Measurements from ENCODE around the gene PIGT. TPM values are rescaled to one million over a fixed set of nuclear protein-coding genes. Genes with fewer than 3 reads are reported as not detected.
A peak's percentile ranks its signal among the peaks of the same experiment; 100 is the strongest.

Gene PIGT
- total RNA-seq: 113 TPM
- long read RNA-seq, transcript PIGT-203 (11 exons, 1,971 nt): minor isoform, 14 of 260 reads
- long read RNA-seq, transcript PIGT-202 (12 exons, 2,245 nt): major isoform, 210 of 260 reads
- long read RNA-seq, partial matches to known transcripts: 26 of 260 reads
- long read RNA-seq, other reads (novel, unspliced or antisense): 3 of 260 reads

GRCh38 chr20:45415822-45416637 lies at the start of gene PIGT:
Gene PIGT (plus strand): TSS chr20:45416141. CDS start chr20:45416157, 16 bp downstream.
- intact Hi-C loops (cut with DNase I): no loop called here
- DNase-seq (peak; percentile 93), ATAC-seq (ENCODE audit: poor library complexity) (peak; percentile 81)

DNA sequence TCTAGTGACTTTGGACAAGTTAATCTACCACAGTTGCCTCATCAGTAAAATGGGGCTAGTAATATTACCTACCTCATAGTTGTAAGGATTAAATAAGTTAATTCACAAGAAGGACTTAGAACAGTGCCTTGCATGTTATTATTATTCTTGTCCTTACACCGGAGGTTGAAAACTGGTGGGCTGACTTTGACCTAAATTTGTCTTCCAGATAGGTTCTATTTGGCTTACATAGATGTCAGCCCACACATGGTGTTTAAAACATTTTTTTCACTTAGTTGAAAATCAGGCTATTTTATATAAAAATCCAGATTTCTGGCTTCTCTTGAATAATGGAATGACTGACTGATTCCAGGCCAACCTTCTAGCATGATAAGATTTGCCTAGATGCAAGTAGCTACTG lies 49.7 kb upstream of the PIGT start:
- no peak for ATAC-seq (ENCODE audit: poor library complexity)
- no peak for DNase-seq
- intact Hi-C loops (cut with DNase I): no loop called here

- DNase-seq (no peak), ATAC-seq (ENCODE audit: poor library complexity) (no peak)
- intact Hi-C loops (cut with DNase I): no loop called here
Observed at GRCh38 chr20:45366631-45367030, 49.3 kb upstream of the PIGT start.

DNA sequence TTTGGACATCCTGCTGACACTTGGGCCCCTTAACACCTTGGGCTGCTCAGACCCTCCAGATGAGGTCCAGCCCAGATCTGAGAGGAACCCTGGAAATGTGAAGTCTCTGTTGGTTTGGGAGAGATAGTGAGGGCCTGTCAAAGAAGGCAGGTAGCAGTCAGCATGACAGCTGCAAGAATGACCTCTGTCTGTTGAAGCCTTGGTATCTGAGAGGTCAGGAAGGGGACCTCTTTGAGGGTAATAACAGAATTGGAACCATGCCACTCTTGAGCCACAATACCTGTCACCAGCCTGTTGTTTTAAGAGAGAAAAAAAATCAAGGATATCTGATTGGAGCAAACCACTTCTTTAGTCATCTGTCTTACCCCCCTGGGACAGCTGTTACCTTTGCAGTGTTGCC lies 48.8 kb upstream of the PIGT start:
- ATAC-seq (ENCODE audit: poor library complexity) (no peak), DNase-seq (no peak)
- intact Hi-C loops (cut with DNase I): no loop called here

GRCh38 chr20:45368221-45368980 lies 47.5 kb upstream of the PIGT start:
- DNase-seq (no peak), ATAC-seq (ENCODE audit: poor library complexity) (no peak)
- intact Hi-C loops (cut with DNase I): no loop called here

DNA sequence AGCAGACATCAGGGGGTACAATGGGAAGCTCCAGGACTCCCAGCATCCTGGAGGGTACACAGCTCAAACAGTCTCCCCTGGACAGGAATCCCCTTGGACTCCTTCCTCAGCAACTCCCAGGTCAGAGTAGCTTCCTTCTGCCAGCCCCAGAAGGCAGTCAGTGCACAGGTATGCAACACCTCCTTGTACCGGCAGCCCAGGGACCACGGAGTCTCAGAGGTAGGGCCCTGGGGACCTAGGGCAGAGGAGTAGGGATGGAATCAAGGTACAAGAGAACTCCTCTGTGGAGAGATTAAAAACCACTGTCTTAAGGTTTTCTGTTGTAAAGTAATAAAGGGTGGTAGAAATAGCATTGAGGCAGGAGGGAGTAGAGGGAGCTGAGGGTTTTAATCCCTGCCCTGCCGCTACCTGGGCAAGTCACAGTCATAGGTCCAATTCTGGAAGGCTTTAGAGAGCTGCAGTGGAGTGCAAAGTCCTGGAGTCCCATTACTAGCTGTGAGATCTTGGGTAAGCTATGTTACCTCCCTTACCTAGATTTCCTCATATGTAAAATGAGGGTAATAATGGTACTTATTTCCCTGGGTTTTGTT lies 45.3 kb upstream of the PIGT start:
- ATAC-seq (ENCODE audit: poor library complexity): no peak
- DNase-seq: no peak
- intact Hi-C loops (cut with DNase I): loop anchor here (5.0 kb wide), 1 partner anchor 43 kb away; no protein-coding TSS in a partner anchor

DNA sequence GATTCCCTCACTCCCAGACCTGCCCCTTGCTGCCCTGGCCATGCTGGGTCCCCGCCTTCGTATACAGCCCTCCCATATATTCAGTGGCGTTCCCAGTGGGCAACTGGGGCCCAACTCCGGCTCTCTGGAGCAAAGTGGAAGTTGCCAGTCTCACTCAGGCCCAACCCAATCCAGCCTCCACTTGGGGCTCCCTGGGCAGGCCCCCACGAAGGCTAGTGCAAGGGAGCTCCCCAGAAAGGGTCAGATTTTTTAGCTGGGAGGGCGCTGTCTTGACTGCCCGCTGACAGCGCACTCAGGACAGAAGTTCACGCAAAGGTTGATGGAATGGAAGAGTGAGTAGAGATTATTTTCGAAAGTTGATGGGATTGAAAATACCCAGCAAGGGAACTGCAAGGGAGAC lies 43.7 kb upstream of the PIGT start:
- intact Hi-C loops (cut with DNase I): loop anchor here (5.0 kb wide), 1 partner anchor 45 kb away; no protein-coding TSS in a partner anchor
- no peak for ATAC-seq (ENCODE audit: poor library complexity)
- no peak for DNase-seq

GRCh38 chr20:45372646-45373352 lies 43.1 kb upstream of the PIGT start:
- ATAC-seq (ENCODE audit: poor library complexity) (peak; percentile 70), DNase-seq (peak; percentile 63)
- intact Hi-C loops (cut with DNase I): loop anchor here (5.0 kb wide), 1 partner anchor 45 kb away; no protein-coding TSS in a partner anchor

DNA sequence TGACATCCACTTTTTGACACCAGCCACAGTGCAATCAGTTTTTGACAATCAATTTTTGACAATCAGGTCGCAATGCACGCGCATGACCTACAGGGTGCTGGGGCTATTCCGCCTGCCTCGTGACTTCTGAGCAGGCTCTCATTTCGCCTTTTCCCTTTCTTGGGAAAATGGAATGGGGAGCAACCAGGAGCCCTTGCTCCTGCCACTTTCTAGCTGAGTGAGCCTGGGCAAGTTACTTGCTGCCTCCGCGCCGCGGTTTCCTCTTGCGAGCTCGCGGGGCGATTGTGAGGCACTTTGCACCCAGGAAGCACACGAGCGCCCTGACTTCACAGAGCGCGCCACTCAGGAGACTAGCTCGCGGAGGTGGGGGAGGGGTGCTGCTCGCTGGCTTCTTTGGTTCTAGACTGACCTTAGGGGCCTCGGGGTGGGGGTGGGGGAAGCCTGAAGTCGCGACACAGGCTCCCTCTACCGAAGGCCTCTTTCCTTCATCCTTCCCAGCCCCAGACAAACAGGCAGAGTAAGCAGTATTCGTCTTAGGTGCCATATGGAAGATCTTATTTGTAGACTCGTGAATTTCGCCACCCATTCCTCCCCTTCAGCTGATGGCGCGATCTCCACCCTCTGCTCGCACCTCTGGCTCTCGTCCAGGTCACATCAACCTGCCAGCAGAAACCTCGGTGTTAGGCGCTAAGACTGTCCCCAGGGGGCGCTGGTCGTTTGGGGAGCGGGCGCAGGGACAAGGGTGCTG lies 42.4 kb upstream of the PIGT start:
- DNase-seq: peak; percentile 92
- intact Hi-C loops (cut with DNase I): loop anchor here (2.0 to 5.0 kb wide), 2 partner anchors 46 to 63 kb away; no protein-coding TSS in a partner anchor
- peak; percentile 93 for ATAC-seq (ENCODE audit: poor library complexity)

DNA sequence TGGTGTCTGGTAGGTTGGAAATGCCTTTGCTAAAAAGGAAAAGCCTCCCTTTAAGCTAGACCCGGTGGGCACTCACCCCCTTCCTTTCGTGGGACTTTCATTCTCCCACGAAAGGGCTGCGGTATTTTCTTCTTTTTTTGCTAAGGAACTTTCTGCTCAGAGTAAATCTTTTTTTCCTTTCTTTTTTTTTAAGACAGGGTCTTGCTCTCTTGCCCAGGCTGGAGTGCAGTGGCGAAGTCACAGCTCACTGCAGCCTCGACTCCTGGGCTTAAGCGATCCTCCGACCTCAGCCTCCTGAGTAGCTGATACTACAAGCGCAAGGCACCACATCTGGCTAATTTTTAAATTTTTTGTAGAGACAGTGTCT lies 41.9 kb upstream of the PIGT start:
- DNase-seq (no peak), ATAC-seq (ENCODE audit: poor library complexity) (no peak)
- intact Hi-C loops (cut with DNase I): loop anchor here (2.0 to 5.0 kb wide), 2 partner anchors 47 to 63 kb away; no protein-coding TSS in a partner anchor

DNA sequence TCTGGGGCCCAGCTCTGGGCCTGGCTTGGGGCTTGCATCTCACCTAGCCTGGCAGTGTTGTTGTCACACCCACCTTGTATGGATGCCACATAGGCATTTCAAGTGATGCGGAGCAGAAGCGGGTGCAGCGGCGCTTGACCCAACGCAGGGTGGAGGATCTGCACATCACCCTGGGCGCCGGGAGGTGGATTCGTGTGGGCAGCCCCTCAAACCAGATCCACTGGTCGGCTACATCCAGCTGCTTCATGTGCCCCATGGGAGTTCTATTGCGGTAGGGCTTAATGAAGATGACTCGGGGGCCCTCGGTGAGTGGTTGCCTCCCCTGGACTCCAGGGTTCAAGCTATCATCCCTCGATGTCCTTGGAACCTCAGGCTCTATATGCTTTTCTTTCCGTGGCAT lies 41.0 kb upstream of the PIGT start:
- intact Hi-C loops (cut with DNase I): loop anchor here (2.0 to 5.0 kb wide), 2 partner anchors 48 to 62 kb away; no protein-coding TSS in a partner anchor
- ATAC-seq (ENCODE audit: poor library complexity) (no peak), DNase-seq (no peak)

GRCh38 chr20:45377269-45377668 lies 38.7 kb upstream of the PIGT start:
- no peak for ATAC-seq (ENCODE audit: poor library complexity)
- no peak for DNase-seq
- intact Hi-C loops (cut with DNase I): no loop called here

DNA sequence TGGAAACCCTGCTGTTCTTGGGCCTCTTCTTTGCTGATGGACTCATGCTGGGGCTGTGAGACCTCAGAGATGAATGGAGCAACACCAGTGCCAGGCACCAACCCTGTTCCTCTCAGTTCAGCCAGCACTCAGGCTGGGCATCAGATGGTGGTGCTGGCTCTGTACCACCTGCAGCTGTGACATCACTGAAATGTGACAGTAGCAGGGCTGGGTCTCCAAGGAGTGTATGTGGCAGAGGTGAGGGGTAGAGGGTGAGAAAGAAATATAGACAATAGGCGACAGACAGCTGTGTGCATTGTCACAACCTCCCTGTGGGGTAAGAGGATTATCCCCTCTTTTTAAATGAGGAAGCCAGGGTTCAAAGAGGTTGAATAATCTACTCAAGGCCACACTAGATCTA lies 37.8 kb upstream of the PIGT start, which contains the start of gene TP53TG5:
TSS of gene TP53TG5 (minus strand) at position 135 of the 400 bp plus-strand sequence. CDS start at position 46, 89 bp downstream.
- ATAC-seq (ENCODE audit: poor library complexity): no peak
- intact Hi-C loops (cut with DNase I): no loop called here
- DNase-seq: no peak

GRCh38 chr20:45387274-45387673 lies 28.7 kb upstream of the PIGT start:
- intact Hi-C loops (cut with DNase I): no loop called here
- no peak for DNase-seq

DNA sequence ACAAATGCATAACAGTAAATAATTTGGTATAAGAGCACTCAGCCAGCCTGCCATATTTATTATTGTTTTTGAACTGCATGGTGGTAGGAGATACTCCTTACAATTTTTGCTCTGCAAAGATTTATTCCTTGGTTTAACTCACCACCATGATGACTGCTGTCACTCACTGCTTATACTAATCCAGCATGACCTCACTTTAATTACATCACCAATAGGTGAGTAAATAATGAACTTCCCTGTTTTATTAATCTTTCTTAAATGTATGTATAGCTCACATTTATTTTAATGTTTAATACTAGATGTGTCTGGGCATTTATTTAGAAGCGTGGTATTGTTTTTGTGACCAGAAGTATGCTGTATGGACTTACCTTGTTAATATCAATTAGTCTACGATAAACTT lies 25.0 kb upstream of the PIGT start:
- no peak for DNase-seq
- intact Hi-C loops (cut with DNase I): no loop called here

More at GRCh38 chr20:45387274-45387673, 28.7 kb upstream of the PIGT start:
- ATAC-seq (ENCODE audit: poor library complexity): no peak

GRCh38 chr20:45391559-45391958 lies 24.4 kb upstream of the PIGT start:
- DNase-seq (no peak), ATAC-seq (ENCODE audit: poor library complexity) (no peak)
- intact Hi-C loops (cut with DNase I): no loop called here

More for the DNA sequence above, 25.0 kb upstream of the PIGT start:
- ATAC-seq (ENCODE audit: poor library complexity): no peak

GRCh38 chr20:45392733-45393132 lies 23.2 kb upstream of the PIGT start:
- intact Hi-C loops (cut with DNase I): no loop called here
- no peak for DNase-seq
- no peak for ATAC-seq (ENCODE audit: poor library complexity)

Measured in Right ventricle myocardium superior (tissue), 1 donor.